ENCODE measurements around the gene RERG. TPM values are rescaled to one million over a fixed set of nuclear protein-coding genes. Genes with fewer than 3 reads are reported as not detected.

Gene RERG
- total and polyA plus RNA-seq, 2 experiments from 2014 or later: 1.1 to 1.5 TPM

DNA sequence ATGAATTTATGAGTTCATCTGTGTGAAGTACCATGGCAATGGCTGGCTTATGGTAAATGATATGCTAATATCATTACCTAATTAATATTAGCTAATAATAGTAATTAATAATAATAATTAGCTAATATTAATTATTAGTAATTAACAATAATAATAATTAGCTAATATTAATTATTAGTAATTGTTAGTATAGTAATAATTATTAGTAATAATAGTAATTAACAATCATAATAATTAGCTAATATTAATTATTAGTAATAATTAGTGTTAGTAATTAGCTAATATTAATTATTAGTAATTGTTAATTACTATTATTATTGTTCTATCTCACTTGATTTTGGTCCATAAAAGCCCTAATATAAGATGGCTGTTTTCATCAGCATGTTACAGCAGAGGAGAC lies 19.8 kb downstream of the RERG start (continued):
- TF ChIP-seq, protein P1, sequence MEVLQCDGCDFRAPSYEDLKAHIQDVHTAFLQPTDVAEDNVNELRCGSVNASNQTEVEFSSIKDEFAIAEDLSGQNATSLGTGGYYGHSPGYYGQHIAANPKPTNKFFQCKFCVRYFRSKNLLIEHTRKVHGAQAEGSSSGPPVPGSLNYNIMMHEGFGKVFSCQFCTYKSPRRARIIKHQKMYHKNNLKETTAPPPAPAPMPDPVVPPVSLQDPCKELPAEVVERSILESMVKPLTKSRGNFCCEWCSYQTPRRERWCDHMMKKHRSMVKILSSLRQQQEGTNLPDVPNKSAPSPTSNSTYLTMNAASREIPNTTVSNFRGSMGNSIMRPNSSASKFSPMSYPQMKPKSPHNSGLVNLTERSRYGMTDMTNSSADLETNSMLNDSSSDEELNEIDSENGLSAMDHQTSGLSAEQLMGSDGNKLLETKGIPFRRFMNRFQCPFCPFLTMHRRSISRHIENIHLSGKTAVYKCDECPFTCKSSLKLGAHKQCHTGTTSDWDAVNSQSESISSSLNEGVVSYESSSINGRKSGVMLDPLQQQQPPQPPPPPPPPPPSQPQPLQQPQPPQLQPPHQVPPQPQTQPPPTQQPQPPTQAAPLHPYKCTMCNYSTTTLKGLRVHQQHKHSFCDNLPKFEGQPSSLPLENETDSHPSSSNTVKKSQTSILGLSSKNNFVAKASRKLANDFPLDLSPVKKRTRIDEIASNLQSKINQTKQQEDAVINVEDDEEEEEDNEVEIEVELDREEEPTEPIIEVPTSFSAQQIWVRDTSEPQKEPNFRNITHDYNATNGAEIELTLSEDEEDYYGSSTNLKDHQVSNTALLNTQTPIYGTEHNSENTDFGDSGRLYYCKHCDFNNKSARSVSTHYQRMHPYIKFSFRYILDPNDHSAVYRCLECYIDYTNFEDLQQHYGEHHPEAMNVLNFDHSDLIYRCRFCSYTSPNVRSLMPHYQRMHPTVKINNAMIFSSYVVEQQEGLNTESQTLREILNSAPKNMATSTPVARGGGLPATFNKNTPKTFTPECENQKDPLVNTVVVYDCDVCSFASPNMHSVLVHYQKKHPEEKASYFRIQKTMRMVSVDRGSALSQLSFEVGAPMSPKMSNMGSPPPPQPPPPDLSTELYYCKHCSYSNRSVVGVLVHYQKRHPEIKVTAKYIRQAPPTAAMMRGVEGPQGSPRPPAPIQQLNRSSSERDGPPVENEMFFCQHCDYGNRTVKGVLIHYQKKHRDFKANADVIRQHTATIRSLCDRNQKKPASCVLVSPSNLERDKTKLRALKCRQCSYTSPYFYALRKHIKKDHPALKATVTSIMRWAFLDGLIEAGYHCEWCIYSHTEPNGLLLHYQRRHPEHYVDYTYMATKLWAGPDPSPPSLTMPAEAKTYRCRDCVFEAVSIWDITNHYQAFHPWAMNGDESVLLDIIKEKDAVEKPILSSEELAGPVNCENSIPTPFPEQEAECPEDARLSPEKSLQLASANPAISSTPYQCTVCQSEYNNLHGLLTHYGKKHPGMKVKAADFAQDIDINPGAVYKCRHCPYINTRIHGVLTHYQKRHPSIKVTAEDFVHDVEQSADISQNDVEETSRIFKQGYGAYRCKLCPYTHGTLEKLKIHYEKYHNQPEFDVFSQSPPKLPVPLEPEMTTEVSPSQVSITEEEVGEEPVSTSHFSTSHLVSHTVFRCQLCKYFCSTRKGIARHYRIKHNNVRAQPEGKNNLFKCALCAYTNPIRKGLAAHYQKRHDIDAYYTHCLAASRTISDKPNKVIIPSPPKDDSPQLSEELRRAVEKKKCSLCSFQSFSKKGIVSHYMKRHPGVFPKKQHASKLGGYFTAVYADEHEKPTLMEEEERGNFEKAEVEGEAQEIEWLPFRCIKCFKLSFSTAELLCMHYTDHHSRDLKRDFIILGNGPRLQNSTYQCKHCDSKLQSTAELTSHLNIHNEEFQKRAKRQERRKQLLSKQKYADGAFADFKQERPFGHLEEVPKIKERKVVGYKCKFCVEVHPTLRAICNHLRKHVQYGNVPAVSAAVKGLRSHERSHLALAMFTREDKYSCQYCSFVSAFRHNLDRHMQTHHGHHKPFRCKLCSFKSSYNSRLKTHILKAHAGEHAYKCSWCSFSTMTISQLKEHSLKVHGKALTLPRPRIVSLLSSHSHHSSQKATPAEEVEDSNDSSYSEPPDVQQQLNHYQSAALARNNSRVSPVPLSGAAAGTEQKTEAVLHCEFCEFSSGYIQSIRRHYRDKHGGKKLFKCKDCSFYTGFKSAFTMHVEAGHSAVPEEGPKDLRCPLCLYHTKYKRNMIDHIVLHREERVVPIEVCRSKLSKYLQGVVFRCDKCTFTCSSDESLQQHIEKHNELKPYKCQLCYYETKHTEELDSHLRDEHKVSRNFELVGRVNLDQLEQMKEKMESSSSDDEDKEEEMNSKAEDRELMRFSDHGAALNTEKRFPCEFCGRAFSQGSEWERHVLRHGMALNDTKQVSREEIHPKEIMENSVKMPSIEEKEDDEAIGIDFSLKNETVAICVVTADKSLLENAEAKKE (CRISPR knock-in tag; IDR thresholded peaks at IDR 0.05): no peak

GRCh38 chr12:15201056-15201455 lies 20.2 kb downstream of the RERG start:
- H4K20me1 ChIP-seq (replicated peaks; ENCODE audit: insufficient read depth): no peaks in the 10 kb centered on the region
- no peaks in the 10 kb centered on the region for H3F3A ChIP-seq (replicated peaks; ENCODE audit: low read depth)
- ATAC-seq (no peak), DNase-seq (ENCODE audit: low spot score) (no peak)
- peaks cover 4% of the 10 kb centered on the region; the same call in 2 of the 3 replicates for H3K4me1 Mint-ChIP-seq
- no peaks in the 10 kb centered on the region for H3K36me3 ChIP-seq (ENCODE audit: insufficient read depth)
- no peaks in the 10 kb centered on the region for H3K36me3 Mint-ChIP-seq (ENCODE audit: low read depth)
- H3K4me2 ChIP-seq: no peak overlapping the region
- no peak overlapping the region for H3K4me3 Mint-ChIP-seq
- H3K9me3 Mint-ChIP-seq: no peaks in the 10 kb centered on the region
- H3K27me3 Mint-ChIP-seq (ENCODE audit: insufficient read depth, low read depth, poor library complexity): no peaks in the 10 kb centered on the region
- H3K9me2 ChIP-seq (ENCODE audit: insufficient read depth): peaks cover 9% of the 10 kb centered on the region
- H2AFZ ChIP-seq: no peak overlapping the region
- H3K27ac Mint-ChIP-seq: no peak overlapping the region
- H3K4me3 ChIP-seq: no peak overlapping the region
- H3K79me2 ChIP-seq (replicated peaks; ENCODE audit: insufficient read depth): no peaks in the 10 kb centered on the region
- 0 out of 2 replicates have a peak, but pooled peaks cover 11% of the 10 kb centered on the region for H3K4me1 ChIP-seq (ENCODE audit: insufficient read depth)
- H3K27ac ChIP-seq (ENCODE audit: low read depth): no peak overlapping the region
- no peaks in the 10 kb centered on the region for H3K27me3 ChIP-seq (ENCODE audit: insufficient read depth)
- TF ChIP-seq EZH2 (IDR thresholded peaks at IDR 0.05; ENCODE audit: low read depth, unreplicated experiment) (no peak), ZNF114 (CRISPR knock-in tag; IDR thresholded peaks at IDR 0.05) (no peak), JUNB (IDR thresholded peaks at IDR 0.05; ENCODE audit: unreplicated experiment) (no peak), ZNF331 (CRISPR knock-in tag; IDR thresholded peaks at IDR 0.05; ENCODE audit: low read depth) (no peak), CREB1 (CRISPR knock-in tag; IDR thresholded peaks at IDR 0.05; ENCODE audit: low read depth) (no peak), POLR2AphosphoS5 (IDR thresholded peaks at IDR 0.05; ENCODE audit: low read depth) (no peak), REST (IDR thresholded peaks at IDR 0.05; ENCODE audit: unreplicated experiment) (no peak)
- TF ChIP-seq, protein P2, sequence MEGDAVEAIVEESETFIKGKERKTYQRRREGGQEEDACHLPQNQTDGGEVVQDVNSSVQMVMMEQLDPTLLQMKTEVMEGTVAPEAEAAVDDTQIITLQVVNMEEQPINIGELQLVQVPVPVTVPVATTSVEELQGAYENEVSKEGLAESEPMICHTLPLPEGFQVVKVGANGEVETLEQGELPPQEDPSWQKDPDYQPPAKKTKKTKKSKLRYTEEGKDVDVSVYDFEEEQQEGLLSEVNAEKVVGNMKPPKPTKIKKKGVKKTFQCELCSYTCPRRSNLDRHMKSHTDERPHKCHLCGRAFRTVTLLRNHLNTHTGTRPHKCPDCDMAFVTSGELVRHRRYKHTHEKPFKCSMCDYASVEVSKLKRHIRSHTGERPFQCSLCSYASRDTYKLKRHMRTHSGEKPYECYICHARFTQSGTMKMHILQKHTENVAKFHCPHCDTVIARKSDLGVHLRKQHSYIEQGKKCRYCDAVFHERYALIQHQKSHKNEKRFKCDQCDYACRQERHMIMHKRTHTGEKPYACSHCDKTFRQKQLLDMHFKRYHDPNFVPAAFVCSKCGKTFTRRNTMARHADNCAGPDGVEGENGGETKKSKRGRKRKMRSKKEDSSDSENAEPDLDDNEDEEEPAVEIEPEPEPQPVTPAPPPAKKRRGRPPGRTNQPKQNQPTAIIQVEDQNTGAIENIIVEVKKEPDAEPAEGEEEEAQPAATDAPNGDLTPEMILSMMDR (conservative IDR thresholded peaks at IDR 0.05; ENCODE audit: low read depth in 2 of 2): no peak
- TF ChIP-seq, protein P3, sequence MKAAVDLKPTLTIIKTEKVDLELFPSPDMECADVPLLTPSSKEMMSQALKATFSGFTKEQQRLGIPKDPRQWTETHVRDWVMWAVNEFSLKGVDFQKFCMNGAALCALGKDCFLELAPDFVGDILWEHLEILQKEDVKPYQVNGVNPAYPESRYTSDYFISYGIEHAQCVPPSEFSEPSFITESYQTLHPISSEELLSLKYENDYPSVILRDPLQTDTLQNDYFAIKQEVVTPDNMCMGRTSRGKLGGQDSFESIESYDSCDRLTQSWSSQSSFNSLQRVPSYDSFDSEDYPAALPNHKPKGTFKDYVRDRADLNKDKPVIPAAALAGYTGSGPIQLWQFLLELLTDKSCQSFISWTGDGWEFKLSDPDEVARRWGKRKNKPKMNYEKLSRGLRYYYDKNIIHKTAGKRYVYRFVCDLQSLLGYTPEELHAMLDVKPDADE (IDR thresholded peaks at IDR 0.05): no peak
